HL-60 (cell line): ENCODE measurements around the gene GPATCH8.
A peak's percentile ranks its signal among the peaks of the same experiment; 100 is the strongest.

Experiments
- DNase-seq, 2 experiments: peaks; one replicate each; pipeline ENCODE4 v3.0.0-alpha.2; 2010 to 2020; ENCODE audit warnings: low read depth in 1 of 2, low spot score in 1 of 2
- H3K27ac ChIP-seq: fragments of 250-450 bp; sonication (Bioruptor Pico); replicated peaks from 2 replicates; pipeline ENCODE4 v1.5.1; 2020; ENCODE audit warnings: mild to moderate bottlenecking, moderate library complexity
- H3K27me3 ChIP-seq: fragments of 250-450 bp; sonication (Bioruptor Pico); 2 replicates; pipeline ENCODE4 v1.5.1; 2021; ENCODE audit warnings: mild to moderate bottlenecking, moderate library complexity; ENCODE audit not compliant: insufficient read depth, poor library complexity, severe bottlenecking
- H3K4me3 ChIP-seq: replicated peaks from 2 replicates; pipeline ENCODE4 v1.5.1; 2011; ENCODE audit warnings: mild to moderate bottlenecking, control low read depth, low read length; ENCODE audit not compliant: insufficient read depth
- CTCF ChIP-seq: IDR thresholded peaks from one replicate; pipeline ENCODE4 v1.5.1; 2011; ENCODE audit warnings: low read length, control low read depth, inconsistent platforms; ENCODE audit not compliant: insufficient read depth
- GABPA ChIP-seq: IDR thresholded peaks from 2 replicates; pipeline ENCODE4 v1.6.1; 2012; ENCODE audit warnings: low read depth
- POLR2AphosphoS5 ChIP-seq: IDR thresholded peaks from 2 replicates; pipeline ENCODE4 v1.6.1; 2012; ENCODE audit warnings: low read depth
- REST ChIP-seq: IDR thresholded peaks from 2 replicates; pipeline ENCODE4 v1.6.1; 2012; ENCODE audit warnings: low read depth; ENCODE audit not compliant: insufficient replicate concordance
- SPI1 ChIP-seq: IDR thresholded peaks from 2 replicates; pipeline ENCODE4 v1.6.1; 2012; ENCODE audit warnings: low read depth, mild to moderate bottlenecking, borderline replicate concordance

The GPATCH8 gene

GRCh38 chr17:44548376-44549230, 45.4 kb upstream of the GPATCH8 start:
- no peak for TF ChIP-seq POLR2AphosphoS5
- no peak for TF ChIP-seq CTCF
- TF ChIP-seq REST = no peak
- TF ChIP-seq SPI1 = no peak
- no peak overlapping the region for H3K27ac ChIP-seq

GRCh38 chr17:44547625-44548267, 44.5 kb upstream of the GPATCH8 start:
- no peak for TF ChIP-seq SPI1
- TF ChIP-seq GABPA = no peak
- TF ChIP-seq CTCF = no peak
- TF ChIP-seq REST = no peak
- TF ChIP-seq POLR2AphosphoS5 = no peak
- H3K4me3 ChIP-seq = no peak overlapping the region
- no peak overlapping the region for H3K27ac ChIP-seq
- no peaks in the 10 kb centered on the region for H3K27me3 ChIP-seq
- no peak for DNase-seq

More at GRCh38 chr17:44548376-44549230, 45.4 kb upstream of the GPATCH8 start:
- DNase-seq = no peak
- Histone ChIP-seq H3K27me3 (no peaks in the 10 kb centered on the region), H3K4me3 (no peak overlapping the region)

- DNase-seq = peak in 1 of 2 experiments; percentile 25
- Histone ChIP-seq H3K27ac (no peak overlapping the region), H3K4me3 (no peak overlapping the region), H3K27me3 (no peaks in the 10 kb centered on the region)
- no peak for TF ChIP-seq CTCF
- TF ChIP-seq GABPA = no peak
- no peak for TF ChIP-seq POLR2AphosphoS5
- TF ChIP-seq REST = no peak
- no peak for TF ChIP-seq SPI1
These were observed 43.7 kb upstream of the GPATCH8 start for GRCh38 chr17:44546671-44547606.
